HG02943 (cell line): Measurements from ENCODE around the gene LRRC41.
"Not testable (repeated sequence)": the region's sequence is repeated elsewhere in the genome, so short reads cannot be mapped to it uniquely, and the experiment has no call there.

Experiments used
- ATAC-seq: cut with Tn5 transposase; IDR thresholded peaks from one replicate; pipeline ENCODE4 v1.9.1; 2021; ENCODE audit warnings: mild to moderate bottlenecking, low read depth, moderate library complexity; ENCODE audit not compliant: unreplicated experiment

The LRRC41 gene

GRCh38 chr1:46303038-46303871, at the start of gene LRRC41, which contains the start of gene UQCRH:
Gene LRRC41 (minus strand): TSS chr1:46303616. CDS start chr1:46303322, 294 bp downstream.
Gene UQCRH (plus strand): TSS chr1:46303698. CDS start chr1:46303767, 69 bp downstream.
- peak; percentile 79 for ATAC-seq

- ATAC-seq, result no peak
Measured at GRCh38 chr1:46352363-46352762, 48.9 kb upstream of the LRRC41 start.

GRCh38 chr1:46345281-46345680, 41.9 kb upstream of the LRRC41 start:
- ATAC-seq, result no peak

GRCh38 chr1:46344481-46344880, 41.1 kb upstream of the LRRC41 start:
- ATAC-seq, result no peak

GRCh38 chr1:46343705-46344104, 40.3 kb upstream of the LRRC41 start:
- ATAC-seq, result no peak

- ATAC-seq, result no peak
Measured at GRCh38 chr1:46343351-46343695, 39.9 kb upstream of the LRRC41 start.

GRCh38 chr1:46342677-46343350, 39.4 kb upstream of the LRRC41 start:
- ATAC-seq, result no peak

- ATAC-seq, result no peak
Measured at GRCh38 chr1:46342084-46342656, 38.8 kb upstream of the LRRC41 start.

GRCh38 chr1:46341222-46342083, 38.0 kb upstream of the LRRC41 start:
- no peak for ATAC-seq

GRCh38 chr1:46340404-46341221, 37.2 kb upstream of the LRRC41 start, which contains the start of gene NSUN4:
Gene NSUN4 (plus strand): TSS chr1:46340807. CDS start chr1:46340827, 20 bp downstream.
- ATAC-seq, result peak; percentile 78

GRCh38 chr1:46337409-46337808, 34.0 kb upstream of the LRRC41 start:
- not testable (repeated sequence) for ATAC-seq

- no peak for ATAC-seq
Measured at GRCh38 chr1:46335081-46335480, 31.7 kb upstream of the LRRC41 start.

- ATAC-seq, result no peak
Measured at GRCh38 chr1:46334030-46334384, 30.6 kb upstream of the LRRC41 start.

- no peak for ATAC-seq
Measured at GRCh38 chr1:46333300-46334029, 30.0 kb upstream of the LRRC41 start.

- ATAC-seq, result not testable (repeated sequence)
Measured at GRCh38 chr1:46331786-46332540, 28.5 kb upstream of the LRRC41 start.

- not testable (repeated sequence) for ATAC-seq
Measured at GRCh38 chr1:46330381-46330780, 27.0 kb upstream of the LRRC41 start.

- not testable (repeated sequence) for ATAC-seq
Measured at GRCh38 chr1:46329807-46330206, 26.4 kb upstream of the LRRC41 start.

GRCh38 chr1:46328182-46328581, 24.8 kb upstream of the LRRC41 start:
- not testable (repeated sequence) for ATAC-seq
